HTERT RPE-1 (cell line): ENCODE data around the gene ZZZ3.
"Not testable (repeated sequence)": the region's sequence is repeated elsewhere in the genome, so short reads cannot be mapped to it uniquely, and the experiment has no call there.

Experiments
- in situ Hi-C: fragments of 300-500 bp; cut with MboI; formaldehyde crosslinking; loops from 4 replicates; pipeline ENCODE4 v1.14.3; 2020; ENCODE audit warnings: low sequenced_read_pairs

Gene ZZZ3

DNA sequence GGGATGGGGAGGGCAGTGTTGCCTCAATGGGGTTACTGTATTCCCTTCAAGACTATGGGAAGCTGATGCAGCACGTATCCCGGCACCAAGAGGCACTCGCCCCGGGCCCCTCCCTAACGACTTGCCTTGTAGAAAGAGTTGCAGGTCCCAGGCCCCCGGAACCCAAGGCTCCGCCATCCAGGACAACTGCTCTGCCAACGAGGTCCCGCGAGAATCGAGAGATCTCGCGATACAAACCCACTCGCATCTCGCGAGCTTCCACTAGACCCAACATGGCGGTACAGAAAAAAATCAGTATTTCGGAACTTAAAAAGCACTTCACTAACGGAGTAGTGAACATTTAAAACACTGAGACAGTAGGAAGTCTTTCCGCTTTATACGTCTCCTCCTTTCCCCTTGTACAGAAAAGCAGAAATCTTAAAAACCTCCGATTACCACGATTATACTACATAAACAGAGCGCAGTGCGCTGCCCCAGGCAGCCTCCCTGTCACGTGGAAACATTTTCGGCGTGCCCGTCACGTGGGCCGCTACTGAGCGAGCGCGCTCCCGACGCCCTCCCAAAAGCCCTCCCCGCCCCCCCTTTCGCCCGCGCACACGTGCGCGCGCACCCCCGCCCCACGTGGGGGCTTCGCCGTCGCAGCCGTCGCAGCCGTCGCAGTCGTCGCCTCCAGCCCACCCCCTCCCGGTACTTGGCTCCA lies at the start of gene ZZZ3:
TSS of gene ZZZ3 (minus strand) at position 199 of the 700 bp plus-strand sequence. CDS start 49,304 bp downstream, outside the sequence.
- in situ Hi-C loops = no loop called here

DNA sequence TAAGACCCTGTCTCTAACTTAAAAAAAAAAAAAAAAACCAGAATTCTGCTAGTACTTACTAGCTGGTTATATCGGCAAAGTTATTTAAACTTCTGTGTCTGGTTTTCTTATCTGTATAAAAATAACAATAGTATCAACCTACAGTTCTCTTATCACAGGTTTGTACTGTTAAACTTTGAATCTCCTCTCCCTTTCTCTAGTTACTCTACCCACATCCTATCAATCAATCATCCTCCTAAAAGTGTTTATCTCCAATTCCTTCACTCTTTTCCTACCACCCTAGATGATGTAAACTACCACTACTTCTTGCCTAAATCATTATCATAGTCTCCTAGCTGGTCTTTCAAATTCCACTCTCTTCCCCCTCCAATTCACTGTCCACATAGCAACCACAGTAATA lies 49.6 kb upstream of the ZZZ3 start:
- in situ Hi-C loops = no loop called here

DNA sequence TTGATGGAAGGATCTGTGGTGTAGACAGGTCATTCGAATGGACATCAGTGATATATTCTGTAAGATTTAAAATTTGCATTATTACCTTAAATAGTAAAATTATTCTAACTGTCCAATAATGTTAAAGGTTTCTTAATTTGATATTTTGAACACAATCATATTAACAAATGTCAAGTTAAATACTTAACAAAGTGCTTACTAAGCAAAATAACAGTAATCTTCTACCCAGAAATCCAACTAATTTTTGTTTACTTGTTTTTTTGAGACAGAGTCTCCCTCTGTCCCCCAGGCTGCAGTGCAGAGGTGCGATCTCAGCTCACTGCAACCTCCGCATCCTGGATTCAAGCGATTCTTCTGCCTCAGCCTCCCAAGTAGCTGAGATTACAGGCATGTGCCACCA lies 43.2 kb upstream of the ZZZ3 start:
- in situ Hi-C loops = no loop called here

DNA sequence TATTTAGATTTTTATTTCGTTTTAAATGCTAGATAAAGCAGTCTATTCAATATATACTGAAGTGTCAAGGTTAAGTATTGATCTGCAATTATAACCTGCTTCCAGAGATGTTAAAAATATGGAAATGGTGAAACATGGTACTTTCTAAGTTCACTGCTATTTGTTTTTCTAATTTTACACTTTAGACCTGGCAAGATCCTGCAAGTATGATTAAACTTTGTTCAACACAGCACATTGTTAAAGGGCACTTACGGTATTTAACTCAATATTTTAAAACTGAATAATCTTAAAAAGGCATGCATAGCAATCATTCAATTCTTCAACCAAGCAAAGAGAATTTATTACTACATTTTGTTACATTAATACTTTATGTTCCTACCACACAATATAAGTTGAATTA lies 35.7 kb upstream of the ZZZ3 start:
- in situ Hi-C loops = no loop called here

DNA sequence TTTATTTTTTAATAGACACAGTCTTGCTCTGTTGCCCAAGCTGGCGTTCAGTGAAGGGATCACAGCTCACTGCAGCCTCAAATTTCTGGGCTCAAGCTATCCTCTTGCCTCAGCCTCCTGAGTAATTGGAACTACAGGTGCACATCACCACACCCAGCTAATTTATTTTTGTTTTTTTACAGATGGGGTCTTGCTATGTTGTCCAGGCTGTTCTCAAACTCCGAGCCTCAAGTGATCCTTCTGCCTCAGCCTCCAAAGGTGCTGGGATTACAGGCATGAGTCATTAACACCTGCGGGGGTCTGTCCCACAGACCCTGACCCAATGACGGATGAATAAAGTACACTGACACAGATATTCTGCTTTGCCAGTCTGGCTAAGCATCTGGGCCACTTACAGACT lies 33.6 kb upstream of the ZZZ3 start:
- in situ Hi-C loops = no loop called here

DNA sequence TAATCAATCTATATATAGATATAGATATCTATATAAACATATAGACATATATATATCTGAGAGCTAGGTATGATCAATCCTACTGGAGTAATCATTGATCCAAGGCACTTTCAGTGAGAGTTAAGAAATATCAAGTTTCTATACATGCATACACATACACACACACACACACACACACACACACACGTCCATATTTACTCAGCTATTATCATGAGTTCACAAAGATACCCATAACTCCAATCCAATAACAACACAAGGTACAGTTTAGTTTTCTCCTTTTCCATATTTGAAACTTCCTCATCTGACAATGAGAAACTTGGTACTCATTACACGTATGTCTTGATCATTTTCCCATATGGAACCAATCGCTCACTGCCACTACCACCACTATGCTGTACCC lies 27.3 kb upstream of the ZZZ3 start:
- in situ Hi-C loops = no loop called here

DNA sequence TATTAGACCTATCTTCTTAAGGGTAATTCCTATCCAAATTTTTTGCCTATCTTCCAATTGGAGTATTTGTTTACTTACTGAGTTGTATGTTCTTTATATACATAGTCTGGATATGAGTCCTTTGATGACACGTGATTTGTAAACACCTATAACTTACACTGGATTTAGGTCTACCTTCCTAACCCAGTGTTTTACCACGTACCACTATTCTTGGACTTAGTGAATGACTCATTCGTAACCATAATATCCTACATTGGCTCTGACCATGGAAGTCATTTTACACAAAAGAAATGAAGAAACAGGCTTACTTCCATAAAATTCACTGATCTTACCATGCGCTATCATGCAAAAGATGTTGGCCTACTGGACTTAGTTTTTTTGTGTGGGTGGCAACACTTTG lies 23.9 kb upstream of the ZZZ3 start:
- in situ Hi-C loops = no loop called here

DNA sequence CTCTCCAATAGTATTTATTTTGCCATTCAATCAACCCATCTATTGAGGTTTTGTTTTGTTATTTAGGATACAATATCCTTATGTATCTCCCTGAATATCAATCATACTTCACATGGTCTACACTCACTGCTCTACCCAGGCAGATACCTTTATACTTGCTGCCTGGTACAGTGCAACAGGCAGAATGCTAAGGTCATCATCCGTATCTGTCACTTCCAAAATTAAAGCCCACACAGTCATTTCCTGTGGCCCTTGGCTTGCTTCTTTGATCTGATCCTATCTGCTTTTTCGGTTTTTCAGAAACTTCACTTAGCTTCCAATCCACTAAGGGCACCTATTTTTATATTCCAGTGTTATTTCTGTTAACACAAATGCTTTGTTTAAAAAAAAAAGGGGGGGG lies 22.3 kb upstream of the ZZZ3 start:
- in situ Hi-C loops = no loop called here

DNA sequence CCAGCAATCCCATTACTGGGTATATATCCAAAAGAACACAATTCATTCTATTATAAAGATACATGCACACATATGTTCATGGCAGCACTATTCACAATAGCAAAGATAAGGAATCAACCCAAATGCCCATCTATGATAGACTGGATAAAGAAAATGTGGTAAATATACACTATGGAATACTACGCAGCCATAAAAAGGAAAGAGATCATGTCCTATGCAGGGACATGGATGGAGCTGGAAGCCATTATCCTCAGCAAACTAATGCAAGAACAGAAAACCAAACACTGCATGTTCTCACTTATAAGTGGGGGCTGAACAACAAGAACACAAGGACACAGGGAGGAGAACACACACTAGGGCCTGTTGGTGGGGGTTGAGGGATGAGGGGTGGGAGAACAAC lies 17.2 kb upstream of the ZZZ3 start:
- in situ Hi-C loops = not testable (repeated sequence)

DNA sequence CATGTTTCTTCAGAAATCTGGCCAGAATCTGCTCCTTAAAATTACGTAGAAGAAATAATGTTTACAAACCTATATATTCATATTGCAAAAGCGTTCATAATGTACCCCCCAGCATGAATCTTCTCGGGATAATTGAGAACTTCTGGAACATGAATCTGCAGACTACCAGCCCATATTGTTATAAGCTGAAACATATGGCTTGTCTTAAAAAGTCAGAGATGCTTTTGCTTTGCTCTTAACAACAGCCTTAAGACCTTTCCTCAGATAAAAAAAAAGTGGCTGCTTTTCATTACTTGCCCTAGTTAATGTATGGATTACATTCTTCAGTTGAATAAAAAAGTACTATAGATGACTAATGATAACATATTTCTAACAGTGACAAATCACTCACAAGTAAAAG lies 15.0 kb upstream of the ZZZ3 start:
- in situ Hi-C loops = no loop called here

DNA sequence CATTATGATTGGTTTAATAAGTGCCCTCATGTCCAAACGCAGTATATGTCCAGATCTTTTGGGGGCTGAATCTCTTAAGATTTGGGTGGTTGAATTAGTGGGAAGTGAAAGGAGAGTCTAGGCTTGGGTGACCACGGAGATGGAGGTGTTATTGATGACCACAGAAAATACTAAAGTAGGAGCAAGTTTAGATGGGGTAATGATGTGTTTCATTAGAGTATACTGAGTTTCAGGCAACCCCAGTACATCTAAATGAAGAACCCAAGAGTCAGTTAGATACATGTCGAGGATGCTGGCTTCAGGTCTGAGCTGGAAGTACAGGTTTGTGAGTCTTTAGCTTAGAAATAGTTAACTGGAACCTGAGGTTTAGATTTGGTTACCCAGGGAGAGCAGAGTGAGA lies 6.5 kb upstream of the ZZZ3 start:
- in situ Hi-C loops = no loop called here

DNA sequence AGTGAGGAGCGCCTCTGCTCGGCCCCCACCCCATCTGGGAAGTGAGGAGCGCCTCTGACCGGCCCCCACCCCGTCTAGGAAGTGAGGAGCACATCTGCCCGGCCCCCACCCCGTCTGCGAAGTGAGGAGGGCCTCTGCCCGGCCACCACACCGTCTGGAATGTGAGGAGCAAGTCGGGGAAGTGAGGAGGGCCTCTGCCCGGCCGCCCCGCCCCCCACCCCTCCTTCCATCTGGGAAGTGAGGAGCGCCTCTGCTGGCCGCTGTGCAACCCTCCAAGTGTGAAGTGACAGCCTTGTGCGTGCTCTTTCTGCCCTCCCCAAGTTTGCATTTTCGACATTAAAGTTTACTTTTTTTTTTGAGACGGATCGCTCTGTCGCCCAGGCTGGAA lies 5.1 kb upstream of the ZZZ3 start:
- in situ Hi-C loops = no loop called here

DNA sequence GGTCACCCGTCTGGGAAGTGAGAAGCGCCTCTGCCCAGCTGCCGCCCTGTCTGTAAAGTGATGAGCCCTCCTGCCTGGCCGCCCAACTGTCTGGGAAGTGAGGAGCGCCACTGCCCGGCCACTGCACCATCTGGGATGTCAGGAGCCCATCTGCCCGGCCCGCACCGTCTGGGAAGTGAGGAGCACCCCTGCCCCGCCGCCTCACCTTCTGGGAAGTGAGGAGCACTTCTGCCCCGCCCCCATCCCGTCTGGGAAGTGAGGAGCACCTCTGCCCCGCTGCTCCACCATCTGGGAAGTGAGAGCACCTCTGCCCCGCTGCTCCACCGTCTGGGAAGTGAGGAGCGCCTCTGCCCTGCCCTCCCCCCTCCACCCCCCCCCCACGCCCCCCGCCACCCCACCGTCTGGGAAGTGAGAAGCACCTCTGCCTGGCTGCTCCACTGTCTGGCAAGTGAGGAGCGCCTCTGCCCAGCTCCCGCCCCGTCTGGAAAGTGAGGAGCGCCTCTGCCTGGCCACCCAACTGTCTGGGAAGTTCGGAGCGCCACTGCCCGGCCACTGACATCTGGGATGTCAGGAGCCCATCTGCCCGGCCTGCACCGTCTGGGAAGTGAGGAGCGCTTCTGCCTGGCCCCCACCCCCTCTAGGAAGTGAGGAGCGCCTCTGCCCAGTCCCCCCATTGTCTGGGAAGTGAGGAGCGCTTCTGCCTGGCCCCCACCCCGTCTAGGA lies 4.5 kb upstream of the ZZZ3 start:
- in situ Hi-C loops = no loop called here

DNA sequence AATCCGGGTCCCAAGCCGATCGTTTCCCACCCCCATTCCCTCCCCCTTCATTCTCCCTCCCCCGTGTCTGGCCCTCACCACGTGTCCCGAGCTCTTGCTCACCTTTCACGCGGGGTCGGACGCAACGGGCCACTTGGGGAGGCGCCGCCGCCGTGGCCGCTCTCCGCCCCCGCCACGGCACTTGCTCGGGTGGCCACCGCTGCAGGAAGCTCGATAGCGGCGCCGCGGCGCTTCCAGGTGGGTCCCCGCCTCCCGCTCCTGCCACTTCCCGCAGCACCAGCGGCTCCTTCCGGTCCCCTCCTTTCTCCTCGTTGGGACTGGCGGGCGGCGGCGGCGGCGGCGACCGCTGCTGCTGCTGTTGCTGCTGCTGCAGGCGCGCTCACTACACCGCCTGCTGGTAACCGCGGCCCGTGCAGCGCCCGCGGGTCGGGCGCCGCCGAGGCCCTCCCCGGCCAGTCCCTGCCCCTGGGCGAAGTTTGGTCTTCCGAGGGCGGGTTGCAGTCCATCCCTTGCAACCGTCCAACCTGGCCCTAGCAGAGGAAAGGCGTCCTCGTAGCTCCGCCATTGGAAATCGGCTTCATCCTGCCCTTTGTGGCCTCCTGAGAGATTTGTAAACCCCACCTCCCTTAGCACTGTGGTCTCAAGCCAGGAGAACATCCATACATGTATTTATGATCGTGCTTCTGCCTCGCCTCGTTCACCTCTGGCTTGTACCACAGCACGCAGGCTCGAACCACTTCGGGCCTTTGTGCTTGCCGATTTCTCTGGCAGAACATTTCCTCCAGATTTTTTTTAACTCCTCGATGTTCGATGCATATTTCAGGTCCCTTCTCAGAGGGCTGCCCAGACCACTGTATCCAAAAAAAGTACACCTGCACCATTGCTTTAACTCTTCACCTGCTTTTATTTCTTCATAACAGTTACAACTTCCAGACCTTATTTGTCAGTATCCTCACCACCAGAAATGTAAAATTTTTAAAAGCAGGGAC lies 996 bp upstream of the ZZZ3 start:
- in situ Hi-C loops = no loop called here

DNA sequence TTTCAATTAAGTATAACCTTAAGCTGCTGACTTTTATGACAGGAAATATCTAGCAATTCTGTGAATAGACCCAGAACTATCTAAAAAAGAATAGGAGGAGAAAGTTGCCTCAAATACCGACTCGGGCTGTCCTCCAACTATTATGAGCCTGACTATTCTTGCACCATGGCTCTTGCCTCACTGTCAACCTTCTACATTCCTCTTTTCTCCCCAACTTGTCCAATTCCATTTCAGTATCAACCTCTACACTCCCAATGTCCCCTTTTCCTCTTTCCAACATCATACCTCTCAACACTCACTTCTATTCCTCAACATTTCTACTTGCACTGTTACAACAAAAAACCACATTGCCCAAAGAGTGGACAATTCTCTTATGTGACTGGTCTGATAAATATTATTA lies 2.3 kb downstream of the ZZZ3 start:
- in situ Hi-C loops = no loop called here

DNA sequence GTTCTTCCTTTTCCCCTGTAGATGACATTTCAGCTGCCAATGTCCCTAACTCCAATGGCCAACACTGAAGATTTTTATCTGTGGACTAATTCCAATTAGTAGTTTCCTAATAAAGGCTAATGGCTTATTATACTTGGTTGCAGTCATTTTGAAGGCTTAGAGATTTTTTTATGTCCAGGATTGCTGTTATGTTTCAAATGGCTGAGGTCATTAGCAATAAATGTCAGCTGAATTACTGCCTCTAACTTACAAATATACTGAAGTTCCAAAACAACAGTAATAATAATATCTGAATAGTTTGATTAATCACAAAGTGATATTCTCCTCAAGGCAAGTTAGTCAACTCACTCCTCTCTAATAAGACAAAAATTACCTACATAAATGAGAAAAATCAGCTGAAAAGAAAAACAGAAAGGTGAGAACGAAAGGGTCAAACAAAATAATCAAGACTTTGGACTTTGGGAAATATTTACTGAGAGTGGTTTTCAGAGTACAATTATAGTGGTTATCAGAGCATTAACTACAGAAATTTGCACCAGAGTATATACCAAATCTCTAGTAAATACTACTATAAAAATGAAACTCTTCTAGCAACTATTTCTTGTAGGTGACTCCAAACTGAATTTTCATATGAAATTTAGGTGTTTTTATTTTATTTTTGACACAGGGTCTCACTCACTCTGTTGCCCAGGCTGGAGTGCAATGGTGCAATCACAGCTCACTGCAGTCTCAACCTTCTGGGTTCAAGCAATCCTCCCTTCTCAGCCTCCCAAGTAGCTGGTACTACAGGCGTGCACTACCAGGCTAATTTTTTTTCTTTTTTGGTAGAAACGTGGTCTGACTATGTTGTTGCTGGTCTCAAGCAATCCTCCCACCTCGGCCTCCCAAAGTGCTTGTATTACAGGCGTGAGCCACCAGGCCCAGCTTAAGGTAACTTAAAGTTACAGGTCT lies 3.5 kb downstream of the ZZZ3 start:
- in situ Hi-C loops = no loop called here

DNA sequence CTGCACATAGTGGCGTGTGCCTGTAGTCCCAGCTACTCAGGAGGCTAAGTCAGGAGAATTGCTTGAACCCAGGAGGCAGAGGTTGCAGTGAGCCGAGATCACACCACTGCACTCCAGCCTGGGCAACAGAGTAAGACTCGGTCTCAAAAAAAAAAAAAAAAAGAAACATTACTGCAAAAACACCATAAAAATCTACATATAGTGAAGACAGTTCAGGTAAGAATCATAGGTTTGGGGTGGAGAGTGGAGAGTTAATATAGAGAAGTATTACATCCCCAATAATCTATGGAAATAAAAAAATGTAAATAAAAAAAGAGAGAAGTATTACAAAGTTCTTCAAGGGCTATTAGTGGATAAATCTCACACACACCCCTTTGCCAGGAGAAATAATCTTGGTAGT lies 7.7 kb downstream of the ZZZ3 start:
- in situ Hi-C loops = not testable (repeated sequence)

DNA sequence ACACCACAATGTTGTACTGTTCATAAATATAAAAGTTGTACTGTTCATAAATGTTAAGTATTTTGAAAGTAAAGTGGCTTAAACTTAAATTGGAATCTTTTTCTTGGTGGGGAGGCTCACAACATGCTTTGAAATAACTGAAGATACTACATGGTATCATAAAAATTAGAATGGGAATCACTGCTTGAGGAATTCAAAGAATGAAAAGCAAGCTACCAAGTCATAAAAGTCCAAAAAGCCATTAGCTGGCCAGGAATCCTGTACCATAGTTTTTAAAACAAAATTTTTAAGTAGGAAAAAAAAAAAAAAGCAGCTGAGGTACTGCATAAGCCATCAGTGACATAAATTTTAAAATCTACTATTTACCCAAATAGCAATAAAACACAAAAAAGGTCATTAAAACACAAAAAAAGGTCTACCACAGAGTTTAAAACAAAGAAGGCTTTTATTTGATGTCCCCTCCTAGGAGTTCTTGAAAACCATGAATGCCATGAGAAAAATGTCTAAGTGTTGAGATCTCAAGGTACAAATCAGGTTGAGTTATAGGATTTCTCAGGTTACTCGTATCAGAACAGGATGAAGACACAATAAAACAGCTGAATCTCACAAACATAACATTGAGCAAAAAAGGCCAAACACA lies 8.6 kb downstream of the ZZZ3 start:
- in situ Hi-C loops = no loop called here

DNA sequence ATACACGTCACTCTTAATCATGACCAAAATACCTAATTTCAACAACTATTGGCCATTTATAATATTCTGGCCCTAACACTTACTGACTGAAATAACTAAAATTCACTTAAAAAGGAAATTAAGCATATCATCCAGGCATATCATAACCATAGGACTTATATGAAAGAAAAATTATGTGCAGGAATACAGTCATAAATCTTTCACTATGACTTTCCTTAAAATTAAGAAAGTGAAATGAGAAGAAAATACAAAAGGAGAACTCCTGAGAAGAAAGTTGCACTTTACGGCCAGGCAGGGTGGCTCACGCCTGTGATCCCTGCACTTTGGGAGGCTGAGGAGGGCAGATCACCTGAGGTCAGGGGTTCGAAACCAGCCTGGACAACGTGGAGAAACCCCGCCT lies 9.4 kb downstream of the ZZZ3 start:
- in situ Hi-C loops = no loop called here

DNA sequence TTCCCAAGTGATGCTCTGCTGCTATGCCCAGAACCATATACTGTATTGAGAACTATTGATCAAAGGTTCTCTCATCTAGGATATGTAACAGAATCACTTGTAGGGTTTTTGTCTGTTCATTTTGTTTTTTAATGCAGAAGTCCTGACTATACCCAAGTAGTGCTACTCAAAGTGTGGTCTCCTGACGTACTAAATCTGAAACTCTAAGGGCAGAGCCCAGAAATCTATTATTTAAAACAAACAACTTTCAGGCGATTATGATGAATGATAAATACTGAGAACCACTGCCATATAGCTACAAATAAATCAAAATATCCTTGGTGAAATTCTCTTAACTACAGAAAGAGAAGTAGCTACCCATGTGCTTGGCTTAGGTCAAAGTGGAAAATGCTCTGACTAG lies 10.1 kb downstream of the ZZZ3 start:
- in situ Hi-C loops = no loop called here
